DMS114 treated with DMSO at 0.1 percent for 48 hours (cell line): ENCODE results near the gene GDPD4.

ENCODE experiments used
- DNase-seq: peaks from one replicate; lab custom pipeline; 2025; ENCODE audit not compliant: unreplicated experiment; lab: John Stamatoyannopoulos, UW

GDPD4 gene

GRCh38 chr11:77299528-77299993, 1.9 kb downstream of the GDPD4 start:
- DNase-seq = no peak

DNA sequence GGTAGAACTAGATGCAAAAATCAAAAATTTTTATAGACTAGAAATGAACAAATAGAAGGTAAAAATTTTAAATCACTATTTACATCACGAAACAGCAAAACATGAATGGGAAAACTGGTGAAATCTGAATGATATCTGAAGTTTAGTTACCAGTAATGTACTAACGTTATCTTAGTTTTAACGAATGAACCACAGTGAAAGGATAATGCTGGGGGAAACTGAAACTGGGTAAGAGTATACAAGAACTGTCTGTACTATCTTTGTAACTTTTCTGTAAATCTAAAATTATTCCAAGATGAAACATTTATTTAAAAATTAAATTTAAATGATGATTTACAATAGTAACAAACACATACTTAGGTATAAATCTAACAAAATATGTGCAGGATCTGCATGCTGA, 7.4 kb downstream of the GDPD4 start:
- DNase-seq = no peak

DNA sequence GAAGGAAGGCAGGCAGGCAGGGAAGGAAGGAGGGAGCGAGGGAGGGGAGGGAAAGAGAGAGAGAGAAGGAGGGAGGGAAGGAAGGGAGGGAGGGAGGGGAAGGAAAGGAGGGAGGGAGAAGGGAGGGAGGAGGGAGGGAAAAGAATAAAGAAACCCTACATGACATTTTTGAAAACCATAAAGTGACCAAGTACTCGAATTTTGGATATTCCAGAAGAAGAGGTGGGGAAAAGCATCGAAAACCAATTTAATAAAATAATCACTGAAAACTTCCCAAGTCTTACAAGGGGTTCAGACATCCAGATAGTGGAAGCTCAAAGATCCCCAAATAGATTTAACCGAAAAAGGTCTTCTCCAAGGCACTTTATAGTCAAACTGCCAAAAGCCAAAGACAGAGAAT, 11.7 kb downstream of the GDPD4 start:
- no peak for DNase-seq

DNA sequence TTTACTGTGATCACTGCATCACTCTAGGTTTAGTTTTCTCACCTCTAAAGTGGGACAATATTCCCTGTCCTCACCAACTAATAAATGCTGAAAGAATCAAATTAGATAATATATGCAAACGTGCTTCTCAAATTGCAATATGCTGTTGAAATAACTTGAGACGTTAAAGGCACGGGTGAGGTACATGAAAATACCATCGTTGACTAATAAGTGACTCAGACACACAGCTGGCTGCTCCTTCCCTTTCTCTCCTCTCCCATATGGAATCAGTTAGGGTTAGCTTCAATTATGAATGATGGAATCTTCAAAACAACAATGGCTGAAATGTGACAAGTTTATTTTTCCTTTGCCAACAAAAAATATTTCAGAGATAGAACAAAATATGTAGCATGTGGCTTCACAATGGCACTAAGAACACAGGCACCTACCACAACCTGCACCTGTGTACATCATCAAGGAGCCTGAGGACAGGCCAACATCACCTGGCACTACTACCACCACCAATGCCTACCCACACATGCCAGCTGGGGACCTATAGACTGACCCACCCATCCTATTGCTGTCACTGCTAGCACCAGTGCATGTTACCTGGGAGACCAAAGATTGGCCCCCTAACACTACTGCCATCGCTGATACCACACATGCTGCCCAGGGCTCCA, 13.7 kb downstream of the GDPD4 start:
- no peak for DNase-seq

DNA sequence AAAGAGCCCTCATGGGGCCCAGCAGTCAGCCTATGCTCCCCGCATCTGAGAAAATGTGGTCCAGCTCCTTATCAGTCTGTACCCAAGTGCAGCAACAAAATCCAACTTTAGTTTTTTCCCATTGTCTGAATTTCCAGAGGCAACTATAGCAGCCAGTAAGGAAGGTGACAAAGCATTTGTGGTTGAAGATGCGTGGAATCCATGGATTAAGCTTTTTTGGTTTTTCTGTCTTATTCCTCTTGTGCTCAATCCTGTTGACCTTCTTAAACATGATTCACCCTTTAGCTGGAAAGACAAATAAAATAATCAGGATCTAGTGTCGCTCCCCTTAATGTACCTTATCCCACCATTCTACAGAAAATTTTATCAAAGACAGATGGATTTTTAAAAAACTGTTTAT, 14.3 kb downstream of the GDPD4 start:
- DNase-seq = no peak

- no peak for DNase-seq
Measured at GRCh38 chr11:77284476-77285468, 16.7 kb downstream of the GDPD4 start.

- no peak for DNase-seq
Measured at GRCh38 chr11:77283101-77283500, 18.4 kb downstream of the GDPD4 start.

GRCh38 chr11:77278595-77279506, 22.6 kb downstream of the GDPD4 start:
- no peak for DNase-seq

- DNase-seq = no peak
Measured at GRCh38 chr11:77276271-77276670, 25.2 kb downstream of the GDPD4 start.

DNA sequence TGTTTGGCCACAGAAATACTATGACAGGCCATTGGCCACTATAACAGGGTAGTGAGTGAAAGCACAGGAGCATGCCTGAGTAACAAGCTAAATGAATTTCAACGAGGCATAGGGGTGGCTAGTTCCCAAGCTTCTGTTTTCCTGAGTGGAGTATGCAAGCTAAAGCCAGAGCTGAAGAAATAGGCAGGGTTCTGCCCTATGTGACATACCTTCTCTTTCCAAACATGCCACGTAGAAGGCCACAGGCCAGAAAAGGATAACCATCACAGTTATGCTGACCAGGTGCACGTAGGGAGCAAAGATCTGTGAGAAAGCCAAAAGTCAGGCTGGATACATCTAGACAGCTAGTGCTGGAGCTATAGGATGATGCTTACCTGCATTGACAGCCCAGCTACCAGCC, 30.6 kb downstream of the GDPD4 start:
- DNase-seq = no peak

GRCh38 chr11:77269484-77270123, 31.9 kb downstream of the GDPD4 start:
- DNase-seq = no peak

DNA sequence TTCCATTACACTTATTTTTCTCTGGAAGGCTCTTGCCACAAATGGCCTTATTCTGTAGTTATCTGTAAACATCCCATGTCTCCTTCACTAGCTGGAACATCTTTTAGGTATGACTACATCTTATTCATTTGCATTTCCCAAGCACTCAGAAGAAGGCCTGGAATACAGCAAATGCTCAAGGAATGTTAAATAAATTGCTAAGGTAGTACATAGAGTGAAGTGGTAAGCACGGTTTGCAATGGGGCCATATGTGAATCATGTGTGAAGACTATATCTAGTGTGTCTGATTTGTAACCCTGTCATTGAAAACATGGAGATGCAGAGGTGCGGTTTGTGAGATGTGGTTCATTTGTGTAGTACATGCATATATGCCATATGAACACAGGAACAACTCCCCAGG, 33.5 kb downstream of the GDPD4 start:
- no peak for DNase-seq

- no peak for DNase-seq
Measured at GRCh38 chr11:77266766-77267165, 34.7 kb downstream of the GDPD4 start.

DNA sequence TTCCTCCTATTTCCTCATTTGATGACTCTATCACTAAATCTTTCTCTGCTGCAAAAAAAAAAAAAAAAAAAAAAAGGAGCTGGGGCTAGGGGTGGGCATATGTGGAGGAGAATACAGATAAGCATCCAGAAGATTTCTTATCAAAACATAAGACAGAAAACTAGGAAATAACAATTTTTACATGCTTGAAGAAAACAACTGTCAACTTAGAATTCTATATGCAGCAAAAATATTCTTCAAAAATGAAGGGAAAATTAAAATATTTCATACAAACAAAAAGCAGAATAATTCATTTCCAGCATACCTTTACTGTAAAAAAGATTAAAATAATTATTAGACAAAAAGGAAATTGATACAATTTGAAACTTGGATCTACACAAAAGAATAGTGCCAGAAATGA, 38.7 kb downstream of the GDPD4 start:
- DNase-seq = no peak

DNA sequence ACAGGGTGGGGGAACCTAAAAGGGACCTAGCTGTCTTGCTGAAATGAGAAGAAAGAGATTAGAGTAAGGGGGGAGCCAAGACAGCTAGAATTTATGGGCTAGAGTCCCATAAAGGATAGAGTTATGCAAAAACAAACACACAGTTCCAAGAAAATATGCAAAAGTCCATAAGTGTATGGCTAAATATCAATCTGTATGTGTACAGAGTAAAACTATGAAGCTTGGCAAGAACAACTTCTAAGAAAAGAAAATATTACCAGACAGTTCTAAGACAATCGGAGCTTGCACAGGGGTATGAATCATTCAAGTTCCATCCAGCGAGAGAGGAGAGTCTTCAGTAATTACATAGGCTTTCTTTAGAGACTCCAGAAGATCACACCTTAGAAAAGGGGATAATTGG, 41.8 kb downstream of the GDPD4 start:
- no peak for DNase-seq

DNA sequence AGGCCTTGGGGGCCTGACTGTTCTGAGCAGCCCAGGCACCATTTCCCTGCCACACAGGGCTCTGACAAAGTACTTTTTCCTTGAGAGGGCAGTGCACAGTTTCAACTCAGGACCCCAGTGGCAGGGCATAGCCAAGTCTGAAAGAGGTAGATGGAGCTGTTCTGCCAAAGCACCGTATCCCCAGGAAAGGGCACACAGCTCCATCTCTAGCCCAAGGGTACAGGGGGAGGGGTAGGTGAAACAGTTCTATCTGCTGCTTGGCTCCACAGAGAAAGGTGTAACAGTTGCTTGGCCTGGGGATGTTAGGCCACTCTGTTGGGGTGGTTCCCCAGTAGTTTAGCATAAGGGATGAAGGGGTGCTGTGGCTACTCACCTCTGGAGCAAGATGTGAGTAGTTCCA, 47.8 kb downstream of the GDPD4 start:
- DNase-seq = no peak

DNA sequence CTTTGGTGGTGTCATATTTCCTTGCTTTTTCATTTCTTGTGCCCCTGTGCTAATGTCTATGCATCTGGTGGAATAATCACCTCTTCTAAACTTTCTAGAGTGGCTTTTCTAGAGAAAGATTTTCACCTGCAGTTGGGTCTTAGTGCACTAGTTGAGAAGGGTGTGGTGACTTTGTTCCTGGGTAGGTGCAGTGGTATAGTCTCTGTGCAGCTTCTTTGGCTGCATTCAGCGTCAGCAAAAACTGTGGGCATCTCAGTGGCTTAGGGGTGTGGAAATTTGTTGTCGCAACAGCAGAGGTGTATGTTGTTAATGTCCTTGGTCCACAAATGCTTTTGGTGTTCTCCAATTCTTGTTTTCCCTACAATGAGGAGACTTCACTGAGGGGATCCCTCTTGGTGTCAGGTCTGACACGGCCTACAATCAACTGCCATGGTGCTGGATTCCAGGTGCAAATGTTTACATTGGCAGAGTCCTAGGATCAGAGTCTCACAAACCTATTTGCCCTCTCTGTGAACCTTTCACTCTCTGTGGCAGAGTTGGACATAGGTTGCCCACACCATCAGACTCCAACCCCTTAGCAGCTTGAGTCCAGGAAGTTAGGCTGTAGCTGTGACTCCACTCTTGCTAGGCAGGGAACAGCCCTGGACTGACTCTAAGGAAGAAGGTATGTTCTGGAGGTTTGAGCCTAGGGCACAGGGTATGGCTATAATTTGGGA, 48.8 kb downstream of the GDPD4 start:
- no peak for DNase-seq

DNA sequence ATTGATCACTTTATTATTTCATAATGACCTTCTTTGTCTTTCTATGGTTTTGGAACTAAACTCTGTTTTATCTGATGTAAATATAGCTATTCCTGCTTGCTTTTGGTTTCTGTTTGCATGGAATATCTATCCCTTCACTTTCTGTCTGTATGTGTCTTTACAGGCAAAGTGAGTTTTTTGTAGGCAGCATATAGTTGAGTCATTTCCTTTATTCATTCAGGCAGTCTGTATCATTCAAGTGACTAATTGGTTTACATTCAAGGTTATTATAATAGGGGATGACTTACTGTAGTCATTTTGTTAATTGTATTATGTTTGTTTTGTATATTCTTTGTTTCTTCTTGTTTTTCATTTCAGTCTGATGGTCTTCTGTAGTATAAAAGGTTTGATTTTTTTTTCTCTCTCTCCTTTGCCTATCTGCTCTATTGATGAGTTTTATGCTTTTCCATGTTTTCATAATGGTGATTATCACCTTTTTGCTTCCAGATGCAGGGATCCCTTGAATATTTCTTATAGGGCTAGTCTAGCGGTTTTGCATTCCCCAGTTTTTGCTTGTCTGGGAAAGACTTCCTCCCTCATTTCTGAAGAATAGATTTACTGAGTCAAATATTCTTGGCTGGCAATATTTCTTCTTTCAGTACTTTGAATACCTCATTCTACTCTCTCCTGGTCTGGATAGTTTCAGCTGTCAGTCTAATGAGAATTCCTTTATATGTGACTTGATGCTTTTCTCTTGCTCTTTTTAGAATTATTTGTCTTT, 50.4 kb downstream of the GDPD4 start:
- DNase-seq = no peak

DNA sequence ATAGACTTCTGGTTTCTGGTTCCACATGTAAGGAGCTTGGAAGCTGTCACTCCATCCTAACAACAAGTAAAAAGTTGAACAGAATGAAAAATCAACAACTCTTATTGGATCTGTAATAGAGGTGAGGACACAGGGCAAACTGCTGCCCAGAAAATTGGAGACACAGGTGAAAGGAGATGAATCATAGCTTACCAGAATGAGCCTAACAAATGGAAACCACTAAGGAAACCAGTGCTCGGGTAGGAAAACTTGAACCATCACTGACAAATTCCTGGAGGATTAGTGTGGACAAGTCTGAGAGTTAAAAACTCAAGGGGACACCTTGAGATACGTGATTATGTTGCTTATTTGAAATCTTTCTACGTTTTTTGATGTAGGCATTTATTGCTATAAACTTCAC, 52.1 kb downstream of the GDPD4 start:
- DNase-seq = no peak
